H9 (cell line): Measurements from ENCODE around the gene ARPC2. TPM values are rescaled to one million over a fixed set of nuclear protein-coding genes. Genes with fewer than 3 reads are reported as not detected.

Source experiments
- DNase-seq: peaks from one replicate; pipeline ENCODE4 v3.0.0-alpha.2; 2017
- H2AFZ ChIP-seq: one replicate; pipeline ENCODE4 v1.6.1; 2013; ENCODE audit warnings: mild to moderate bottlenecking, low read length, control low read depth, moderate library complexity
- H2AK5ac ChIP-seq: 2 replicates; pipeline ENCODE4 v1.6.1; 2013; ENCODE audit warnings: low read length, control low read depth, mixed read lengths; ENCODE audit not compliant: insufficient read length
- H2BK120ac ChIP-seq: one replicate; pipeline ENCODE4 v1.6.1; 2013; ENCODE audit warnings: low read depth, mild to moderate bottlenecking, low read length, control low read depth, inconsistent platforms; ENCODE audit not compliant: poor library complexity, severe bottlenecking
- H2BK12ac ChIP-seq: 2 replicates; pipeline ENCODE4 v1.6.1; 2013; ENCODE audit warnings: low read length, control low read depth, mixed read lengths, low read depth; ENCODE audit not compliant: insufficient read length
- H2BK15ac ChIP-seq: 2 replicates; pipeline ENCODE4 v1.6.1; 2013; ENCODE audit warnings: low read depth, low read length, control low read depth
- H2BK20ac ChIP-seq: one replicate; pipeline ENCODE4 v1.6.1; 2013; ENCODE audit warnings: low read depth, mild to moderate bottlenecking, low read length, control low read depth, inconsistent platforms; ENCODE audit not compliant: poor library complexity, severe bottlenecking
- H2BK5ac ChIP-seq: 2 replicates; pipeline ENCODE4 v1.6.1; 2013; ENCODE audit warnings: low read length, control low read depth, mixed read lengths; ENCODE audit not compliant: insufficient read length
- H3K14ac ChIP-seq: 2 replicates; pipeline ENCODE4 v1.6.1; 2013; ENCODE audit warnings: low read length, control low read depth; ENCODE audit not compliant: insufficient read depth
- H3K18ac ChIP-seq: 2 replicates; pipeline ENCODE4 v1.6.1; 2013; ENCODE audit warnings: low read depth, mild to moderate bottlenecking, mixed read lengths, low read length, control low read depth; ENCODE audit not compliant: insufficient read length
- H3K23ac ChIP-seq: 2 replicates; pipeline ENCODE4 v1.6.1; 2013; ENCODE audit warnings: low read length, control low read depth, mixed read lengths, low read depth; ENCODE audit not compliant: insufficient read length
- H3K23me2 ChIP-seq: 2 replicates; pipeline ENCODE4 v1.6.1; 2013; ENCODE audit warnings: low read depth, mild to moderate bottlenecking, mixed read lengths, low read length, control low read depth; ENCODE audit not compliant: insufficient read length, poor library complexity, severe bottlenecking
- H3K27ac ChIP-seq: 2 replicates; pipeline ENCODE4 v1.5.1; 2013; ENCODE audit warnings: low read length, control low read depth, mixed read lengths, low read depth; ENCODE audit not compliant: insufficient read length
- H3K27me3 ChIP-seq: 2 replicates; pipeline ENCODE4 v1.6.1; 2013; ENCODE audit warnings: low read length, control low read depth, inconsistent platforms; ENCODE audit not compliant: insufficient read depth
- H3K4ac ChIP-seq: 2 replicates; pipeline ENCODE4 v1.6.1; 2013; ENCODE audit warnings: low read depth, mild to moderate bottlenecking, control low read depth, inconsistent platforms, low read length, moderate library complexity
- H3K4me1 ChIP-seq: 2 replicates; pipeline ENCODE4 v1.6.1; 2013; ENCODE audit warnings: low read length, control low read depth, inconsistent platforms; ENCODE audit not compliant: insufficient read depth
- H3K4me2 ChIP-seq: 2 replicates; pipeline ENCODE4 v1.6.1; 2013; ENCODE audit warnings: low read length, control low read depth, mixed read lengths; ENCODE audit not compliant: insufficient read length, insufficient read depth
- H3K56ac ChIP-seq: 2 replicates; pipeline ENCODE4 v1.6.1; 2013; ENCODE audit warnings: low read depth, mild to moderate bottlenecking, mixed read lengths, low read length, control low read depth; ENCODE audit not compliant: insufficient read length
- H3K79me1 ChIP-seq: 2 replicates; pipeline ENCODE4 v1.6.1; 2013; ENCODE audit warnings: low read depth, mild to moderate bottlenecking, moderate library complexity, low read length, control low read depth, inconsistent platforms; ENCODE audit not compliant: insufficient read depth, poor library complexity, severe bottlenecking
- H3K79me2 ChIP-seq: 2 replicates; pipeline ENCODE4 v1.6.1; 2013; ENCODE audit warnings: low read length, control low read depth, inconsistent platforms; ENCODE audit not compliant: insufficient read depth
- H3K9ac ChIP-seq: 2 replicates; pipeline ENCODE4 v1.6.1; 2013; ENCODE audit warnings: low read length, control low read depth, mixed read lengths; ENCODE audit not compliant: insufficient read length; ENCODE audit errors: extremely low read depth
- H3K9me3 ChIP-seq: one replicate; pipeline ENCODE4 v1.6.1; 2013; ENCODE audit warnings: low read depth, low read length, inconsistent platforms; ENCODE audit not compliant: control insufficient read depth
- H3T11ph ChIP-seq: one replicate; pipeline ENCODE4 v1.6.1; 2013; ENCODE audit warnings: mild to moderate bottlenecking, low read length, control low read depth, inconsistent platforms
- H4K20me1 ChIP-seq: one replicate; pipeline ENCODE4 v1.6.1; 2013; ENCODE audit not compliant: control insufficient read depth, insufficient read length, insufficient read depth
- H4K5ac ChIP-seq: 2 replicates; pipeline ENCODE4 v1.6.1; 2013; ENCODE audit warnings: low read depth, mild to moderate bottlenecking, mixed read lengths, low read length, control low read depth; ENCODE audit not compliant: insufficient read length
- H4K8ac ChIP-seq: replicated peaks from 2 replicates; pipeline ENCODE4 v1.6.1; 2013; ENCODE audit warnings: low read length, control low read depth, mixed read lengths, low read depth; ENCODE audit not compliant: insufficient read length
- H4K91ac ChIP-seq: 2 replicates; pipeline ENCODE4 v1.6.1; 2013; ENCODE audit warnings: low read depth, mild to moderate bottlenecking, moderate library complexity, mixed read lengths, low read length, control low read depth; ENCODE audit not compliant: insufficient read length
- H3K27ac Mint-ChIP-seq, 3 experiments: 2 replicates in 2 of 3; 3 replicates in 1 of 3; pipeline ENCODE4 v1.8.0; 2020 to 2021; ENCODE audit warnings: mixed read lengths in 3 of 3, mild to moderate bottlenecking in 1 of 3, moderate library complexity in 1 of 3
- H3K27me3 Mint-ChIP-seq: 2 replicates; pipeline ENCODE4 v1.8.0; 2021; ENCODE audit warnings: low read depth, mild to moderate bottlenecking, moderate library complexity, mixed read lengths
- H3K36me3 Mint-ChIP-seq, 3 experiments: 2 replicates in 2 of 3; 3 replicates in 1 of 3; pipeline ENCODE4 v1.8.0; 2020 to 2021; ENCODE audit warnings: low read depth in 3 of 3, mixed read lengths in 3 of 3; ENCODE audit not compliant: insufficient read depth in 1 of 3
- H3K4me1 Mint-ChIP-seq, 2 experiments: 2 replicates each; pipeline ENCODE4 v1.8.0; 2020; ENCODE audit warnings: mixed read lengths in 2 of 2
- H3K4me3 Mint-ChIP-seq, 2 experiments: 2 replicates in 1 of 2; 3 replicates in 1 of 2; pipeline ENCODE4 v1.8.0; 2020 to 2021; ENCODE audit warnings: mild to moderate bottlenecking in 2 of 2, mixed read lengths in 2 of 2, moderate library complexity in 1 of 2
- H3K9me3 Mint-ChIP-seq, 2 experiments: 2 replicates in 1 of 2; 3 replicates in 1 of 2; pipeline ENCODE4 v1.8.0; 2020; ENCODE audit warnings: mild to moderate bottlenecking in 2 of 2, mixed read lengths in 2 of 2, moderate library complexity in 1 of 2
- CTCF ChIP-seq: fragments of 200-600 bp; sonication (generic); conservative IDR thresholded peaks from 3 replicates; pipeline ENCODE4 v1.8.0; 2021; ENCODE audit warnings: antibody characterized with exemption, mild to moderate bottlenecking
- WGBS: extraction: QIAGEN DNeasy Blood & Tissue Kit; methylation state at CpG from one replicate; pipeline ENCODE4 v1.1.7; 2013; ENCODE audit warnings: missing lambda C conversion rate, low lambda C conversion rate, mixed read lengths; ENCODE audit not compliant: insufficient read length; ENCODE audit errors: extremely low coverage; 5-methylcytosine and 5-hydroxymethylcytosine counted together
- total RNA-seq: library from RNA; stranded (reverse); gene quantifications from 2 replicates; pipeline ENCODE4 v1.2.1, GENCODE V29; 2021

Gene ARPC2
- total RNA-seq, 1 experiment from 2014 or later = 197 TPM

- Histone ChIP-seq H3K4me2 (no peak overlapping the region), H4K91ac (no peak overlapping the region), H2BK120ac (no peak overlapping the region), H2BK20ac (no peak overlapping the region), H2BK15ac (no peak overlapping the region), H3K14ac (no peak overlapping the region), H2AFZ (no peak overlapping the region), H3K23ac (no peak overlapping the region), H3K4me1 (no peaks in the 10 kb centered on the region), H4K8ac (no peak overlapping the region), H2BK5ac (no peak overlapping the region), H4K20me1 (no peaks in the 10 kb centered on the region), H2AK5ac (no peak overlapping the region), H4K5ac (no peak overlapping the region), H3K9ac (no peak overlapping the region), H3K56ac (no peak overlapping the region), H2BK12ac (no peak overlapping the region), H3K18ac (no peak overlapping the region), H3K79me2 (peaks cover 16% of the 10 kb centered on the region), H3K79me1 (peaks cover 9% of the 10 kb centered on the region), H3K4ac (no peak overlapping the region), H3K9me3 (no peaks in the 10 kb centered on the region), H3K27ac (no peak overlapping the region), H3T11ph (no peak overlapping the region), H3K27me3 (no peaks in the 10 kb centered on the region), H3K23me2 (no peaks in the 10 kb centered on the region)
- no peak overlapping the region for H3K4me3 Mint-ChIP-seq
- H3K27me3 Mint-ChIP-seq = no peaks in the 10 kb centered on the region
- no peak for DNase-seq
- H3K4me1 Mint-ChIP-seq = no peaks in the 10 kb centered on the region
- TF ChIP-seq CTCF = no peak
- H3K9me3 Mint-ChIP-seq = no peaks in the 10 kb centered on the region
- H3K27ac Mint-ChIP-seq = no peak overlapping the region
- no CpG with 5 or more reads among the region's 3 CpGs for WGBS
- H3K36me3 Mint-ChIP-seq = peaks cover 25 to 72% (median 63%) of the 10 kb centered on the region in 3 experiments
Observed at GRCh38 chr2:218226903-218227302, 9.9 kb downstream of the ARPC2 start.
